GM23338 (cell line): ENCODE data around the gene TEX9. TPM values are rescaled to one million over a fixed set of nuclear protein-coding genes. Genes with fewer than 3 reads are reported as not detected.

Experiments
- ATAC-seq: fragments of 200-7000 bp; cut with Tn5 transposase; 3 replicates; pipeline ENCODE4 v1.9.1; 2020
- DNase-seq: peaks from one replicate; pipeline ENCODE4 v3.0.0-alpha.2; 2015; ENCODE audit warnings: low spot score
- H2AFZ ChIP-seq: fragments of 200-600 bp; sonication (generic); 2 replicates; pipeline ENCODE4 v1.8.0; 2016; ENCODE audit warnings: antibody characterized with exemption, mild to moderate bottlenecking, moderate library complexity
- H3F3A ChIP-seq: fragments of 200-600 bp; sonication (generic); replicated peaks from 2 replicates; pipeline ENCODE4 v1.8.0; 2017; ENCODE audit warnings: antibody characterized with exemption, mixed run types, low read depth
- H3K27ac ChIP-seq: fragments of 200-600 bp; sonication (generic); 2 replicates; pipeline ENCODE4 v1.6.1; 2016; ENCODE audit warnings: low read depth
- H3K27me3 ChIP-seq: fragments of 200-600 bp; sonication (generic); 2 replicates; pipeline ENCODE4 v1.8.0; 2016; ENCODE audit warnings: mild to moderate bottlenecking, mixed run types, moderate library complexity; ENCODE audit not compliant: insufficient read depth
- H3K36me3 ChIP-seq: fragments of 200-600 bp; sonication (generic); 2 replicates; pipeline ENCODE4 v1.8.0; 2016; ENCODE audit warnings: mild to moderate bottlenecking; ENCODE audit not compliant: insufficient read depth
- H3K4me1 ChIP-seq: fragments of 200-600 bp; sonication (generic); 2 replicates; pipeline ENCODE4 v1.8.0; 2016; ENCODE audit warnings: mild to moderate bottlenecking, moderate library complexity; ENCODE audit not compliant: insufficient read depth
- H3K4me2 ChIP-seq: fragments of 200-600 bp; sonication (generic); 2 replicates; pipeline ENCODE4 v1.7.1; 2017; ENCODE audit warnings: mixed run types
- H3K4me3 ChIP-seq: fragments of 200-600 bp; sonication (generic); 2 replicates; pipeline ENCODE4 v1.6.1; 2016; ENCODE audit warnings: mixed run types
- H3K79me2 ChIP-seq: fragments of 200-600 bp; sonication (generic); replicated peaks from 2 replicates; pipeline ENCODE4 v1.8.0; 2017; ENCODE audit warnings: mild to moderate bottlenecking; ENCODE audit not compliant: insufficient read depth
- H3K9me2 ChIP-seq: fragments of 200-600 bp; sonication (generic); 2 replicates; pipeline ENCODE4 v1.8.0; 2017; ENCODE audit not compliant: insufficient read depth
- H4K20me1 ChIP-seq: fragments of 200-600 bp; sonication (generic); replicated peaks from 2 replicates; pipeline ENCODE4 v1.8.0; 2017; ENCODE audit warnings: mild to moderate bottlenecking; ENCODE audit not compliant: insufficient read depth
- H3K27ac Mint-ChIP-seq: 2 replicates; pipeline ENCODE4 v1.8.0; 2020; ENCODE audit warnings: inconsistent platforms, mild to moderate bottlenecking, moderate library complexity, mixed read lengths
- H3K27me3 Mint-ChIP-seq: 3 replicates; pipeline ENCODE4 v1.8.0; 2022; ENCODE audit warnings: low read depth, mild to moderate bottlenecking, moderate library complexity, mixed read lengths, inconsistent platforms; ENCODE audit not compliant: insufficient read depth, poor library complexity
- H3K36me3 Mint-ChIP-seq: 3 replicates; pipeline ENCODE4 v1.8.0; 2021; ENCODE audit warnings: low read depth, mild to moderate bottlenecking, inconsistent platforms, moderate library complexity, mixed read lengths
- H3K4me1 Mint-ChIP-seq: 3 replicates; pipeline ENCODE4 v1.8.0; 2020; ENCODE audit warnings: mild to moderate bottlenecking, inconsistent platforms, mixed read lengths
- H3K4me3 Mint-ChIP-seq: 3 replicates; pipeline ENCODE4 v1.8.0; 2021; ENCODE audit warnings: moderate library complexity, mild to moderate bottlenecking, inconsistent platforms, mixed read lengths
- H3K9me3 Mint-ChIP-seq: 3 replicates; pipeline ENCODE4 v1.8.0; 2020; ENCODE audit warnings: moderate library complexity, mild to moderate bottlenecking, inconsistent platforms, mixed read lengths
- EZH2 ChIP-seq: fragments of 200-600 bp; sonication (generic); IDR thresholded peaks from one replicate; pipeline ENCODE4 v1.8.0; 2017; ENCODE audit warnings: antibody characterized with exemption, mild to moderate bottlenecking, low read depth; ENCODE audit not compliant: unreplicated experiment
- EZH2phosphoT487 ChIP-seq: fragments of 200-600 bp; sonication (generic); IDR thresholded peaks from one replicate; pipeline ENCODE4 v1.8.1; 2018; ENCODE audit warnings: antibody characterized with exemption; ENCODE audit not compliant: unreplicated experiment
- NANOG ChIP-seq: IDR thresholded peaks from 2 replicates; pipeline ENCODE4 v1.6.1; 2016; ENCODE audit warnings: antibody characterized with exemption, borderline replicate concordance
- STAT1 ChIP-seq: IDR thresholded peaks from one replicate; pipeline ENCODE4 v1.6.1; 2016; ENCODE audit warnings: antibody characterized with exemption; ENCODE audit not compliant: unreplicated experiment
- ZNF114 ChIP-seq: fragments of 250-450 bp; sonication (Bioruptor Pico); IDR thresholded peaks from 2 replicates; pipeline ENCODE4 v1.5.0; 2020; ENCODE audit warnings: mild to moderate bottlenecking, moderate library complexity
- ZNF331 ChIP-seq: fragments of 250-450 bp; sonication (Bioruptor Pico); IDR thresholded peaks from 2 replicates; pipeline ENCODE4 v1.5.0; 2020; ENCODE audit warnings: low read depth, mild to moderate bottlenecking, moderate library complexity
- ZNF462 ChIP-seq: fragments of 250-450 bp; sonication (Bioruptor Pico); IDR thresholded peaks from 2 replicates; pipeline ENCODE4 v1.5.0; 2020; ENCODE audit warnings: mild to moderate bottlenecking, moderate library complexity
- polyA plus RNA-seq: library from polyadenylated mRNA; unstranded; fragments of >200 nt; fragmentation: Nextera tagmentation; extraction: Ambion mirVana; gene quantifications from 2 replicates; pipeline ENCODE4 v1.2.1, GENCODE V29; 2016
- total RNA-seq: library from RNA; depleted of rRNA; stranded (reverse); fragments of >200 nt; shearing (Covaris generic); gene quantifications from 2 replicates; pipeline ENCODE4 v1.2.3, GENCODE V29; 2014
- TF ChIP-seq, protein P1 (sequence below): IDR thresholded peaks from one replicate; pipeline ENCODE4 v1.6.1; 2018; ENCODE audit warnings: antibody characterized with exemption; ENCODE audit not compliant: unreplicated experiment

The TEX9 gene
- total and polyA plus RNA-seq, 2 experiments from 2014 or later: 19.6 to 21.8 TPM

GRCh38 chr15:56343879-56344278, 21.3 kb upstream of the TEX9 start:
- Histone ChIP-seq H2AFZ (no peak overlapping the region), H3K4me1 (no peaks in the 10 kb centered on the region), H3K79me2 (no peaks in the 10 kb centered on the region), H3F3A (no peaks in the 10 kb centered on the region), H4K20me1 (no peaks in the 10 kb centered on the region), H3K27ac (no peak overlapping the region), H3K9me2 (no peaks in the 10 kb centered on the region), H3K27me3 (no peaks in the 10 kb centered on the region), H3K36me3 (no peaks in the 10 kb centered on the region), H3K4me2 (no peak overlapping the region), H3K4me3 (no peak overlapping the region)
- Mint-ChIP-seq H3K27me3 (peaks cover 3% of the 10 kb centered on the region), H3K4me3 (no peak overlapping the region), H3K9me3 (no peaks in the 10 kb centered on the region; the same call in 1 of the 3 replicates), H3K27ac (no peak overlapping the region), H3K36me3 (no peaks in the 10 kb centered on the region), H3K4me1 (peaks cover 6% of the 10 kb centered on the region; the same call in 2 of the 3 replicates)
- DNase-seq: no peak
- TF ChIP-seq ZNF331 (CRISPR knock-in tag) (no peak), ZNF462 (CRISPR knock-in tag) (no peak), NANOG (no peak), EZH2 (no peak), ZNF114 (no peak), STAT1 (no peak), EZH2phosphoT487 (no peak)
- TF ChIP-seq, protein P1, sequence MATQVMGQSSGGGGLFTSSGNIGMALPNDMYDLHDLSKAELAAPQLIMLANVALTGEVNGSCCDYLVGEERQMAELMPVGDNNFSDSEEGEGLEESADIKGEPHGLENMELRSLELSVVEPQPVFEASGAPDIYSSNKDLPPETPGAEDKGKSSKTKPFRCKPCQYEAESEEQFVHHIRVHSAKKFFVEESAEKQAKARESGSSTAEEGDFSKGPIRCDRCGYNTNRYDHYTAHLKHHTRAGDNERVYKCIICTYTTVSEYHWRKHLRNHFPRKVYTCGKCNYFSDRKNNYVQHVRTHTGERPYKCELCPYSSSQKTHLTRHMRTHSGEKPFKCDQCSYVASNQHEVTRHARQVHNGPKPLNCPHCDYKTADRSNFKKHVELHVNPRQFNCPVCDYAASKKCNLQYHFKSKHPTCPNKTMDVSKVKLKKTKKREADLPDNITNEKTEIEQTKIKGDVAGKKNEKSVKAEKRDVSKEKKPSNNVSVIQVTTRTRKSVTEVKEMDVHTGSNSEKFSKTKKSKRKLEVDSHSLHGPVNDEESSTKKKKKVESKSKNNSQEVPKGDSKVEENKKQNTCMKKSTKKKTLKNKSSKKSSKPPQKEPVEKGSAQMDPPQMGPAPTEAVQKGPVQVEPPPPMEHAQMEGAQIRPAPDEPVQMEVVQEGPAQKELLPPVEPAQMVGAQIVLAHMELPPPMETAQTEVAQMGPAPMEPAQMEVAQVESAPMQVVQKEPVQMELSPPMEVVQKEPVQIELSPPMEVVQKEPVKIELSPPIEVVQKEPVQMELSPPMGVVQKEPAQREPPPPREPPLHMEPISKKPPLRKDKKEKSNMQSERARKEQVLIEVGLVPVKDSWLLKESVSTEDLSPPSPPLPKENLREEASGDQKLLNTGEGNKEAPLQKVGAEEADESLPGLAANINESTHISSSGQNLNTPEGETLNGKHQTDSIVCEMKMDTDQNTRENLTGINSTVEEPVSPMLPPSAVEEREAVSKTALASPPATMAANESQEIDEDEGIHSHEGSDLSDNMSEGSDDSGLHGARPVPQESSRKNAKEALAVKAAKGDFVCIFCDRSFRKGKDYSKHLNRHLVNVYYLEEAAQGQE: no peak
- no peak for ATAC-seq
